HepG2 (cell line): ENCODE data around the gene TMEM97. TPM values are rescaled to one million over a fixed set of nuclear protein-coding genes. Genes with fewer than 3 reads are reported as not detected.

Source experiments
- ATAC-seq: fragments of 200-7000 bp; cut with Tn5 transposase; 3 replicates; pipeline ENCODE4 v1.9.1; 2020; ENCODE audit warnings: mild to moderate bottlenecking, moderate library complexity
- BruUV-seq: library from RNA; stranded (reverse); fragments of 400-500 nt; replicated peaks from 2 replicates; lab custom pipeline; 2021; lab: Mats Ljungman, UMichigan
- CTCF ChIA-PET: fragments of 300-600 bp; formaldehyde crosslinking; extraction: SDS; loops from one replicate; lab custom pipeline; 2021; ENCODE audit warnings: low total read pairs, inconsistent platforms, low intra/inter-chr PET ratio; lab: Yijun Ruan, JAX
- POLR2A ChIA-PET: fragments of 350-600 bp; sonication (Branson Sonifier 250); formaldehyde crosslinking; loops from one replicate; lab custom pipeline; 2020; ENCODE audit warnings: antibody characterized with exemption, inconsistent platforms; lab: Yijun Ruan, JAX
- DNase-seq: peaks from one replicate; pipeline ENCODE4 v3.0.0-alpha.2; 2015; ENCODE audit warnings: low spot score
- FAIRE-seq: peaks from 3 replicates; lab custom pipeline; 2011; peaks lifted over from hg19 to GRCh38; lab: Jason Lieb, UNC
- H2AFZ ChIP-seq: one replicate; pipeline ENCODE4 v1.6.1; 2011; ENCODE audit warnings: low read length, inconsistent platforms
- H3K27ac ChIP-seq: fragments of 300-600 bp; 3 replicates; pipeline ENCODE4 v1.8.0; 2011; ENCODE audit warnings: mixed run types, mild to moderate bottlenecking, mixed read lengths, low read length, inconsistent platforms; ENCODE audit not compliant: insufficient read depth; ENCODE audit errors: extremely low read length
- H3K27me3 ChIP-seq, 2 experiments: fragments of 200-600 bp in 1 of 2; 2 replicates in 1 of 2; 3 replicates in 1 of 2; pipeline versions ENCODE4 v1.6.0 to v1.8.0; 2011; ENCODE audit warnings: low read length in 2 of 2, mild to moderate bottlenecking in 2 of 2, moderate library complexity in 2 of 2, inconsistent platforms in 1 of 2; ENCODE audit not compliant: insufficient read depth in 2 of 2, control insufficient read depth in 1 of 2
- H3K36me3 ChIP-seq, 2 experiments: fragments of 200-600 bp in 1 of 2; replicated peaks in 1 of 2; 2 replicates in 1 of 2; 3 replicates in 1 of 2; pipeline versions ENCODE4 v1.5.1 to v1.8.0; 2011; ENCODE audit warnings: low read length in 2 of 2, inconsistent platforms in 1 of 2; ENCODE audit not compliant: insufficient read depth in 2 of 2, control insufficient read depth in 1 of 2
- H3K4me1 ChIP-seq: 2 replicates; pipeline ENCODE4 v1.5.1; 2012; ENCODE audit warnings: low read length, inconsistent platforms; ENCODE audit not compliant: insufficient read depth
- H3K4me2 ChIP-seq: 2 replicates; pipeline ENCODE4 v1.6.0; 2011; ENCODE audit warnings: low read depth, low read length, inconsistent platforms
- H3K4me3 ChIP-seq, 3 experiments: fragments of 200-600 bp in 1 of 3; sonication (generic), shearing (Covaris generic) in 1 of 3; replicated peaks in 1 of 3; 2 replicates each; pipeline ENCODE4 v1.5.1; 2011 to 2016; ENCODE audit warnings: low read length in 3 of 3, inconsistent platforms in 2 of 3, low read depth in 2 of 3, mild to moderate bottlenecking in 2 of 3, control low read depth in 1 of 3, mixed read lengths in 1 of 3; ENCODE audit not compliant: insufficient read depth in 1 of 3
- H3K79me2 ChIP-seq: one replicate; pipeline ENCODE4 v1.6.1; 2011; ENCODE audit warnings: low read length, inconsistent platforms; ENCODE audit not compliant: insufficient read depth
- H3K9ac ChIP-seq: 2 replicates; pipeline ENCODE4 v1.6.0; 2011; ENCODE audit warnings: mild to moderate bottlenecking, low read depth, low read length, inconsistent platforms; ENCODE audit not compliant: insufficient read depth
- H3K9me3 ChIP-seq: 2 replicates; pipeline ENCODE4 v1.5.1; 2012; ENCODE audit warnings: mild to moderate bottlenecking, low read length
- H4K20me1 ChIP-seq: 2 replicates; pipeline ENCODE4 v1.6.0; 2011; ENCODE audit warnings: inconsistent platforms, mild to moderate bottlenecking, low read length, moderate library complexity; ENCODE audit not compliant: insufficient read depth
- KLF13 ChIP-seq: sonication (generic); formaldehyde crosslinking; IDR thresholded peaks from 2 replicates; pipeline ENCODE4 v1.4.0; 2020; ENCODE audit warnings: mild to moderate bottlenecking, missing genetic modification reagents
- LRRFIP1 ChIP-seq: sonication (generic); formaldehyde crosslinking; conservative IDR thresholded peaks from 2 replicates; pipeline ENCODE4 v1.4.0; 2020; ENCODE audit warnings: missing genetic modification reagents
- MAFF ChIP-seq: IDR thresholded peaks from 2 replicates; pipeline ENCODE4 v1.6.1; 2011; ENCODE audit warnings: low read depth, low read length, improper control_type of control experiment
- MAFK ChIP-seq, 2 experiments: IDR thresholded peaks in 1 of 2; conservative IDR thresholded peaks in 1 of 2; 2 replicates each; pipeline ENCODE4 v1.6.1; 2011; ENCODE audit warnings: improper control_type of control experiment in 2 of 2, low read length in 2 of 2
- RXRA ChIP-seq: sonication (generic); formaldehyde crosslinking; IDR thresholded peaks from 2 replicates; pipeline ENCODE4 v1.5.1; 2020; ENCODE audit warnings: missing genetic modification reagents
- WIZ ChIP-seq: sonication (generic); formaldehyde crosslinking; IDR thresholded peaks from 2 replicates; pipeline ENCODE4 v1.5.1; 2020; ENCODE audit warnings: mild to moderate bottlenecking, missing genetic modification reagents
- ZNF121 ChIP-seq: sonication (generic); formaldehyde crosslinking; IDR thresholded peaks from 2 replicates; pipeline ENCODE4 v1.5.0; 2020; ENCODE audit warnings: mild to moderate bottlenecking, missing genetic modification reagents
- ZNF770 ChIP-seq: sonication (generic); formaldehyde crosslinking; IDR thresholded peaks from 2 replicates; pipeline ENCODE4 v1.5.0; 2020; ENCODE audit warnings: mild to moderate bottlenecking, missing genetic modification reagents
- WGBS: methylation state at CpG from one replicate; pipeline ENCODE4 v1.1.6; 2017; ENCODE audit warnings: low lambda C conversion rate; 5-methylcytosine and 5-hydroxymethylcytosine counted together
- in situ Hi-C: cut with HindIII; loops from 2 replicates; pipeline ENCODE4 v1.10.0; 2017; ENCODE audit warnings: low pct_unique_long_range_greater_than_20kb; ENCODE audit not compliant: extremely low pct_ligation_motif_present
- intact Hi-C: fragments of 100-400 bp; cut with micrococcal nuclease; formaldehyde crosslinking; loops from one replicate; pipeline ENCODE4 v1.10.0; 2022; ENCODE audit not compliant: unreplicated experiment
- polyA plus RNA-seq, 8 experiments: library from polyadenylated mRNA; depleted of rRNA in 3 of 8; stranded (reverse) in 7 of 8; unstranded in 1 of 8; fragments of >200 nt; fragmentation: Illumina TruSeq in 4 of 8; extraction: Trizol in 4 of 8; gene quantifications; 2 replicates each; pipeline versions ENCODE4 v1.2.1 to v1.2.3, GENCODE V29; 2011 to 2016; ENCODE audit warnings: low read depth in 4 of 8, missing spikeins in 1 of 8, mixed read lengths in 1 of 8; ENCODE audit not compliant: insufficient read depth in 1 of 8
- total RNA-seq, 5 experiments: library from RNA; depleted of rRNA; stranded (reverse); fragments of >200 nt; fragmentation: Illumina TruSeq; extraction: Trizol; gene quantifications; 2 replicates each; pipeline ENCODE4 v1.2.3, GENCODE V29; 2016; ENCODE audit warnings: low read depth in 1 of 5

The TMEM97 gene
- total and polyA plus RNA-seq, 2 of the 13 experiments (the other 11 are each of a cell fraction or from before 2014, with no cell fraction given): 69.6 to 137 TPM

- H4K20me1 ChIP-seq: peaks cover 4% of the 10 kb centered on the region; the same call in 1 of the 2 replicates
- no peak overlapping the region for H3K4me3 ChIP-seq
- no peaks in the 10 kb centered on the region; a peak in 1 of 5 replicates for H3K36me3 ChIP-seq
- H3K9me3 ChIP-seq: no peaks in the 10 kb centered on the region
- H3K4me2 ChIP-seq: no peak overlapping the region
- peaks cover 27% of the 10 kb centered on the region for H3K79me2 ChIP-seq
- no peak for ATAC-seq
- ChIA-PET CTCF (no interaction called here), POLR2A (interaction anchor here (5.8 kb wide), 1 partner anchor 20 kb away, joined by 41 read pairs; the partner anchor contains the start of genes IFT20 and TNFAIP1)
- intact Hi-C loops (no loop called here), in situ Hi-C loops (loop anchor here (25.0 kb wide), 1 partner anchor 279 kb away; the partner anchor contains the start of gene NLK)
- no peaks in the 10 kb centered on the region; a peak in 1 of 5 replicates for H3K27me3 ChIP-seq
- WGBS: 68% methylated on average over 4 of the region's 4 CpGs
- no peak for DNase-seq
- TF ChIP-seq MAFK (conservative IDR thresholded peaks at IDR 0.05 in 1 of 2, IDR thresholded peaks at IDR 0.05 in 1 of 2; ENCODE audit: low read length in 2 of 2): peak; percentile 28 to 64; a peak in 3 of 4 replicates
- no peak for TF ChIP-seq RXRA (CRISPR knock-in tag)
- no peak for TF ChIP-seq LRRFIP1 (CRISPR knock-in tag)
- TF ChIP-seq ZNF770: peak; percentile 59; the same call in 1 of the 2 replicates
- TF ChIP-seq ZNF121 (CRISPR knock-in tag): peak; percentile 83
- TF ChIP-seq MAFF: peak; percentile 45; the same call in 1 of the 2 replicates
- no peak for TF ChIP-seq KLF13 (CRISPR knock-in tag)
- no peak for TF ChIP-seq WIZ (CRISPR knock-in tag)
- H2AFZ ChIP-seq: no peak overlapping the region
- H3K4me1 ChIP-seq: peaks cover 33% of the 10 kb centered on the region
- H3K27ac ChIP-seq: no peak overlapping the region
- no peak overlapping the region for H3K9ac ChIP-seq
- FAIRE-seq: no peak
- no TSS peak for BruUV-seq
Observed at GRCh38 chr17:28315846-28316705, 2.9 kb upstream of the TMEM97 start.
